HG03558 (cell line): ENCODE data around the gene FBXL19.
A peak's percentile ranks its signal among the peaks of the same experiment; 100 is the strongest.

Experiments used
- ATAC-seq: cut with Tn5 transposase; IDR thresholded peaks from one replicate; pipeline ENCODE4 v1.9.1; 2021; ENCODE audit warnings: moderate number of reproducible peaks; ENCODE audit not compliant: unreplicated experiment; ENCODE audit errors: extremely low read depth

Gene FBXL19

GRCh38 chr16:30894540-30895368 lies 28.6 kb upstream of the FBXL19 start:
- ATAC-seq: no peak

GRCh38 chr16:30895627-30896260 lies 27.6 kb upstream of the FBXL19 start:
- ATAC-seq: no peak

- ATAC-seq: no peak
Measured at GRCh38 chr16:30896261-30896888, 27.0 kb upstream of the FBXL19 start, which contains the start of gene CTF1. Gene CTF1, plus strand, starts transcription at chr16:30896614. Its CDS starts 30 bp downstream, at chr16:30896644.

- no peak for ATAC-seq
Measured at GRCh38 chr16:30896889-30897733, 26.3 kb upstream of the FBXL19 start.

GRCh38 chr16:30899794-30900193 lies 23.6 kb upstream of the FBXL19 start:
- no peak for ATAC-seq

GRCh38 chr16:30900588-30900987 lies 22.8 kb upstream of the FBXL19 start:
- no peak for ATAC-seq

GRCh38 chr16:30901201-30902028 lies 22.0 kb upstream of the FBXL19 start:
- no peak for ATAC-seq

GRCh38 chr16:30902029-30902972 lies 21.1 kb upstream of the FBXL19 start:
- ATAC-seq: peak; percentile 46

GRCh38 chr16:30903002-30903401 lies 20.4 kb upstream of the FBXL19 start:
- no peak for ATAC-seq

- no peak for ATAC-seq
Measured at GRCh38 chr16:30903596-30903995, 19.8 kb upstream of the FBXL19 start.

GRCh38 chr16:30904114-30904780 lies 19.1 kb upstream of the FBXL19 start:
- no peak for ATAC-seq

- no peak for ATAC-seq
Measured at GRCh38 chr16:30907064-30907463, 16.3 kb upstream of the FBXL19 start.

GRCh38 chr16:30910427-30911029 lies 12.8 kb upstream of the FBXL19 start:
- no peak for ATAC-seq

GRCh38 chr16:30912794-30913412 lies 10.5 kb upstream of the FBXL19 start:
- ATAC-seq: no peak

- no peak for ATAC-seq
Measured at GRCh38 chr16:30914830-30915229, 8.5 kb upstream of the FBXL19 start.

- no peak for ATAC-seq
Measured at GRCh38 chr16:30918614-30919013, 4.8 kb upstream of the FBXL19 start.

- ATAC-seq: no peak
Measured at GRCh38 chr16:30920891-30921290, 2.5 kb upstream of the FBXL19 start.
